GM12874 (cell line): ENCODE data around the gene TDRD15.

Experiments used
- TF ChIP-seq, protein P1 (sequence below): IDR thresholded peaks from 2 replicates; pipeline ENCODE4 v1.5.1; 2011; ENCODE audit warnings: low read depth, mild to moderate bottlenecking, control low read depth, low read length, moderate library complexity; ENCODE audit not compliant: insufficient read depth

TDRD15 gene

GRCh38 chr2:21096458-21096857, 27.3 kb upstream of the TDRD15 start:
- TF ChIP-seq, protein P1, sequence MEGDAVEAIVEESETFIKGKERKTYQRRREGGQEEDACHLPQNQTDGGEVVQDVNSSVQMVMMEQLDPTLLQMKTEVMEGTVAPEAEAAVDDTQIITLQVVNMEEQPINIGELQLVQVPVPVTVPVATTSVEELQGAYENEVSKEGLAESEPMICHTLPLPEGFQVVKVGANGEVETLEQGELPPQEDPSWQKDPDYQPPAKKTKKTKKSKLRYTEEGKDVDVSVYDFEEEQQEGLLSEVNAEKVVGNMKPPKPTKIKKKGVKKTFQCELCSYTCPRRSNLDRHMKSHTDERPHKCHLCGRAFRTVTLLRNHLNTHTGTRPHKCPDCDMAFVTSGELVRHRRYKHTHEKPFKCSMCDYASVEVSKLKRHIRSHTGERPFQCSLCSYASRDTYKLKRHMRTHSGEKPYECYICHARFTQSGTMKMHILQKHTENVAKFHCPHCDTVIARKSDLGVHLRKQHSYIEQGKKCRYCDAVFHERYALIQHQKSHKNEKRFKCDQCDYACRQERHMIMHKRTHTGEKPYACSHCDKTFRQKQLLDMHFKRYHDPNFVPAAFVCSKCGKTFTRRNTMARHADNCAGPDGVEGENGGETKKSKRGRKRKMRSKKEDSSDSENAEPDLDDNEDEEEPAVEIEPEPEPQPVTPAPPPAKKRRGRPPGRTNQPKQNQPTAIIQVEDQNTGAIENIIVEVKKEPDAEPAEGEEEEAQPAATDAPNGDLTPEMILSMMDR, result no peak

DNA sequence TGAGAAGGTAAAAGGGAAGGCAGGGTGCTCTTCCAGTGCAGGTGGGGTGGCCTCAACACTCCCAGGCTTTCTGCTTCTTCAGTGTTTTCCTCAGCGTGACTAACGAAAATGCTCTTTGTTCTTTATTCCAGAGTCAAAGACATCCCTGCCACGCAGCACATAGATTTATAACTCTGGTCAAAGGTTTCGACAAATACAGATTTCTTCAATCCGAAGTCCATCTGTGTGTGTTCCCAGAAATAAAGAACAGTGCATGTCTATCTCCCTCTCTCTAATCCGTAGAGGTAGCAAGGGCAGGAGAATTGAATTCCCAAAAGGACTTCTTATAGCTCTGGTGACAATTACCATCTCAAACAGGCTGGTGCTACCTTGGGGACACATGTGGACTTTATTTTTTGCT, 26.4 kb upstream of the TDRD15 start:
- TF ChIP-seq, protein P1, result no peak

- TF ChIP-seq, protein P1, result no peak
Observed at GRCh38 chr2:21098294-21098693, 25.5 kb upstream of the TDRD15 start.

GRCh38 chr2:21099281-21099907, 24.4 kb upstream of the TDRD15 start:
- TF ChIP-seq, protein P1, result no peak

- TF ChIP-seq, protein P1, result no peak
Observed at GRCh38 chr2:21102356-21102755, 21.4 kb upstream of the TDRD15 start.

- TF ChIP-seq, protein P1, result no peak
Observed at GRCh38 chr2:21103274-21103891, 20.4 kb upstream of the TDRD15 start.

DNA sequence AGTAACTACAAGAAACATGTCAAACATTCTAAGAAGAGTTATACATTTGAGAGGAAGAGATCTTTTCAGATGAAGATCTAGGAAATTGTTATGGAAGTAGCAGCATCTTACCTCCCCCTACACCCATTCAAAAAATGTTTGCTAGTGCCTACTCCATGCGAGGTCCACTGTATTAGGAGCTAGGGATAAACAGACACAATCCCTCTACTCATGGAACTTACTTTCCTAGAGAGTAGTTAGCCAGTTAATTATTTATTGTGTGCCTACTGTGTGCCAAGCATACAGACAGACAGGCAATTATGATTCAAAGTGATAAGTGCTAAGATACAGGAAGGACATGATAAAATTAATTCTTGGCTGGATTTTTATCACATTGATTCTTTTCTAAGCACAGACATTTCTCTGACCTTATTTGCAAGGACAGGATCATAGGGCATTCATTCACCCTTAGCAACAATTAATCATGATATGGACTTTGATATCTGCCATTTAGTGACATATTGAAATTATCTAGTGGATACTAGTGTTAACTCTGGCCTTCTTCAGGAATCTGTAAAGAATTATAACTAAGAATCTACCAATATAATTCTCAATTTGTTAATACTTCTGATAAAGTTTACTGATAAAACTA, 19.6 kb upstream of the TDRD15 start:
- TF ChIP-seq, protein P1, result no peak
